ENCODE data around the gene GSTT2.

GSTT2 gene

GRCh38 chr22:24021304-24021703, 41.4 kb downstream of the GSTT2 start:
- no peak overlapping the region for H3K4me3 ChIP-seq (ENCODE audit: control insufficient read depth, low read depth, low read length)

GRCh38 chr22:24023204-24023789, 43.4 kb downstream of the GSTT2 start:
- no peak overlapping the region for H3K4me3 ChIP-seq (ENCODE audit: control insufficient read depth, low read depth, low read length)
- DNase-seq (ENCODE audit: low read depth) = no peak
- TF ChIP-seq, protein P1, sequence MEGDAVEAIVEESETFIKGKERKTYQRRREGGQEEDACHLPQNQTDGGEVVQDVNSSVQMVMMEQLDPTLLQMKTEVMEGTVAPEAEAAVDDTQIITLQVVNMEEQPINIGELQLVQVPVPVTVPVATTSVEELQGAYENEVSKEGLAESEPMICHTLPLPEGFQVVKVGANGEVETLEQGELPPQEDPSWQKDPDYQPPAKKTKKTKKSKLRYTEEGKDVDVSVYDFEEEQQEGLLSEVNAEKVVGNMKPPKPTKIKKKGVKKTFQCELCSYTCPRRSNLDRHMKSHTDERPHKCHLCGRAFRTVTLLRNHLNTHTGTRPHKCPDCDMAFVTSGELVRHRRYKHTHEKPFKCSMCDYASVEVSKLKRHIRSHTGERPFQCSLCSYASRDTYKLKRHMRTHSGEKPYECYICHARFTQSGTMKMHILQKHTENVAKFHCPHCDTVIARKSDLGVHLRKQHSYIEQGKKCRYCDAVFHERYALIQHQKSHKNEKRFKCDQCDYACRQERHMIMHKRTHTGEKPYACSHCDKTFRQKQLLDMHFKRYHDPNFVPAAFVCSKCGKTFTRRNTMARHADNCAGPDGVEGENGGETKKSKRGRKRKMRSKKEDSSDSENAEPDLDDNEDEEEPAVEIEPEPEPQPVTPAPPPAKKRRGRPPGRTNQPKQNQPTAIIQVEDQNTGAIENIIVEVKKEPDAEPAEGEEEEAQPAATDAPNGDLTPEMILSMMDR (IDR thresholded peaks at IDR 0.05; ENCODE audit: control insufficient read depth, insufficient read depth, low read depth, low read length, missing control alignments) = no peak

More at GRCh38 chr22:24021304-24021703, 41.4 kb downstream of the GSTT2 start:
- no peak for DNase-seq (ENCODE audit: low read depth)
- TF ChIP-seq, protein P1 (IDR thresholded peaks at IDR 0.05; ENCODE audit: control insufficient read depth, insufficient read depth, low read depth, low read length, missing control alignments) = no peak

DNA sequence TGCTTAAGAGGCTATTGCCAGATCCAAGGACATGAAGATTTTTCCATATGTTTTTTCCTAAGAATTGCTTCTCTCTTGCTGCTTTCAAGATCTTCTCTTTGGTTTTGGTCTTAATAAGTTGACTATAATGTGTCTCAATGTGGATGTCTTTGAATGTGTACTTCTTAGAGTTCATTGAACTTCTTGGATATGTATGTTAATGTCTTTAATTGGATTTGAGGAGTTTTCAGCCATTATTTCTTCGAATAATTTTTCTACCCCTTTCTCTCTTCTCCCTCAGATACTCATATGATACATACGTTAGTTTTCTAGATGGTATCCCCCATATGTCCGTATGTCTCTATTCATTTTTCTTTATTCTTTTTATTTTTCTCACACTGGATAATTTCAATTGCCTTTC, 44.4 kb downstream of the GSTT2 start:
- TF ChIP-seq, protein P1 (IDR thresholded peaks at IDR 0.05; ENCODE audit: control insufficient read depth, insufficient read depth, low read depth, low read length, missing control alignments) = no peak
- no peak overlapping the region for H3K4me3 ChIP-seq (ENCODE audit: control insufficient read depth, low read depth, low read length)
- no peak for DNase-seq (ENCODE audit: low read depth)

DNA sequence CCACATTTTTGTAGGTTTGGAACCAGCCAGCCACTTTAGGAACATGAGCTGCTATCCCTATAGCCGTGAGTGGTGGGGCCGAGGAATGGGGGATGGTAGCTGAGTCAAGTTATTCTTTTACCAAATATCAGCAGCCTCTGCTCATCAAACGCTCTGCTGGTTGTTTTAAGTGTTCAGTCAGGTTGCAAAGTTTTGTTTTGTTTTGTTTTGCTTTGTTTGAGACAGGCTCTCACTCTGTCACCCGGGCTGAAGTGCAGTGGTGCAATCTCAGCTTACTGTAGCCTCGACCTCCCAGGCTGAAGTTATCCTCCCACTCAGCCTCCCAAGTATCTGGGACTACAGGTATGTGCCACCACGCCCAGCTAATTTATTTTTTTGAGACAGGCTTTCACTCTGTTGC, 45.5 kb downstream of the GSTT2 start:
- TF ChIP-seq, protein P1 (IDR thresholded peaks at IDR 0.05; ENCODE audit: control insufficient read depth, insufficient read depth, low read depth, low read length, missing control alignments) = no peak
- H3K4me3 ChIP-seq (ENCODE audit: control insufficient read depth, low read depth, low read length) = no peak overlapping the region
- no peak for DNase-seq (ENCODE audit: low read depth)

DNA sequence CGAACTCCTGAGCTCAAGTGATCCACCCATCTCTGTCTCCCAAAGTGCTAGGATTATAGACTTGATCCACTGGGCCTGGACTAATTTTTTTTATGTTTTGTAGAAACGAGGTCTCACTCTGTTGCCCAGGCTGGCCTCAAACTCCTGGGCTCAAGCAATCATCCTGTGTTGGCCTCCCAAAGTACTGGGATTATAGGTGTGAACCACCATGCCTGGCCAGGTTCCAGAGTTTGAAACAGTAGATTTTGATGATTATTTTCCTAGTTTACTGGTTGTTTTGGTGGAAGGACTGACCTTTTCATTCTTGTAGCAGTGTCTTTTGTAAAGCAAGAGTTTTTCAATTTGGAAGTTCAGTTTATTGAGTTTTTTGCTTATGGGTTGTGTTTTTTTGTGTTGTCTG, 46.1 kb downstream of the GSTT2 start:
- TF ChIP-seq, protein P1 (IDR thresholded peaks at IDR 0.05; ENCODE audit: control insufficient read depth, insufficient read depth, low read depth, low read length, missing control alignments) = no peak
- no peak overlapping the region for H3K4me3 ChIP-seq (ENCODE audit: control insufficient read depth, low read depth, low read length)
- no peak for DNase-seq (ENCODE audit: low read depth)

GRCh38 chr22:24026733-24027132, 46.8 kb downstream of the GSTT2 start:
- TF ChIP-seq, protein P1 (IDR thresholded peaks at IDR 0.05; ENCODE audit: control insufficient read depth, insufficient read depth, low read depth, low read length, missing control alignments) = no peak
- DNase-seq (ENCODE audit: low read depth) = no peak
- no peak overlapping the region for H3K4me3 ChIP-seq (ENCODE audit: control insufficient read depth, low read depth, low read length)
